ENCODE results near the gene FBXO17.

DNA sequence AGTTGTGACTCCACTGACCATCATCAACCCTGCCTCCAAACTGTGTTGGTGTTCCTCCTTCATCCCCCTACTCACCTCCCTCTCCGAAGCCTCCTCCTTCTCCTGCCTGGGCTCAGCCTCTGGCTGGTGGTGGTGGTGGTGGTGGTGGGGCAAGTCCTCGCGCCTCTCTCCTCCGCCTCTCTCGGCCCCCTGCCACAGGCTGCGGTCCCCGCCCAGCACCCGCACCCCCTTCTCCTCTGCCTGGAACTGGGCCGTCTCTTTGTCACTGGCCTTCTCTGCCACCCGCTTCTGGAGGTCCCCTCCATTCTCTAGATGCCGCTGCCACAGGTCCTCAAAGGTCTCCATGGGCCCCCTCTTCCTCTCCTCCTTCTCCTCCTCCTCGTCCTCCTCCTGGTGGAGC is 65.1 kb downstream of the FBXO17 start:
- TF ChIP-seq, protein P1, sequence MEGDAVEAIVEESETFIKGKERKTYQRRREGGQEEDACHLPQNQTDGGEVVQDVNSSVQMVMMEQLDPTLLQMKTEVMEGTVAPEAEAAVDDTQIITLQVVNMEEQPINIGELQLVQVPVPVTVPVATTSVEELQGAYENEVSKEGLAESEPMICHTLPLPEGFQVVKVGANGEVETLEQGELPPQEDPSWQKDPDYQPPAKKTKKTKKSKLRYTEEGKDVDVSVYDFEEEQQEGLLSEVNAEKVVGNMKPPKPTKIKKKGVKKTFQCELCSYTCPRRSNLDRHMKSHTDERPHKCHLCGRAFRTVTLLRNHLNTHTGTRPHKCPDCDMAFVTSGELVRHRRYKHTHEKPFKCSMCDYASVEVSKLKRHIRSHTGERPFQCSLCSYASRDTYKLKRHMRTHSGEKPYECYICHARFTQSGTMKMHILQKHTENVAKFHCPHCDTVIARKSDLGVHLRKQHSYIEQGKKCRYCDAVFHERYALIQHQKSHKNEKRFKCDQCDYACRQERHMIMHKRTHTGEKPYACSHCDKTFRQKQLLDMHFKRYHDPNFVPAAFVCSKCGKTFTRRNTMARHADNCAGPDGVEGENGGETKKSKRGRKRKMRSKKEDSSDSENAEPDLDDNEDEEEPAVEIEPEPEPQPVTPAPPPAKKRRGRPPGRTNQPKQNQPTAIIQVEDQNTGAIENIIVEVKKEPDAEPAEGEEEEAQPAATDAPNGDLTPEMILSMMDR (IDR thresholded peaks at IDR 0.05; ENCODE audit: low read length) = no peak
- no peak for TF ChIP-seq EZH2 (IDR thresholded peaks at IDR 0.05; ENCODE audit: borderline replicate concordance, low read length)

All from OCI-LY1 (cell line).